Stomach (tissue), 9 donors: ENCODE data around the gene PTGFR. TPM values are rescaled to one million over a fixed set of nuclear protein-coding genes. Genes with fewer than 3 reads are reported as not detected.

Experiments used
- DNase-seq, 2 donors: peaks; one replicate each; pipeline versions ENCODE4 v3.0.0 to v3.0.0-alpha.2; 2013 to 2019
- H3K27ac ChIP-seq, 5 donors: fragments of 200-600 bp in 4 of 5; sonication (generic) in 4 of 5; one replicate each; pipeline ENCODE4 v1.5.1; 2013 to 2019; ENCODE audit warnings: mild to moderate bottlenecking in 1 of 5, moderate library complexity in 1 of 5
- H3K27me3 ChIP-seq, 3 donors: fragments of 200-600 bp; sonication (generic); one replicate each; pipeline ENCODE4 v1.5.1; 2017 to 2019; ENCODE audit warnings: mixed run types in 1 of 3
- H3K36me3 ChIP-seq, 4 donors: fragments of 200-600 bp; sonication (generic); 1 replicate in 3 of 4; 2 replicates in 1 of 4; pipeline ENCODE4 v1.5.1; 2016 to 2019
- H3K4me1 ChIP-seq, 4 donors: fragments of 200-600 bp; sonication (generic); one replicate each; pipeline ENCODE4 v1.5.1; 2016 to 2019
- H3K4me3 ChIP-seq, 4 donors: fragments of 200-600 bp; sonication (generic) in 3 of 4; one replicate each; pipeline ENCODE4 v1.5.1; 2016 to 2019; ENCODE audit warnings: mild to moderate bottlenecking in 1 of 4
- H3K9me3 ChIP-seq, 4 donors: fragments of 200-600 bp; sonication (generic); one replicate each; pipeline ENCODE4 v1.5.1; 2016 to 2019
- EP300 ChIP-seq: sonication (generic); formaldehyde crosslinking; IDR thresholded peaks from one replicate; pipeline ENCODE4 v1.6.1; 2017; ENCODE audit warnings: antibody characterized with exemption
- POLR2A ChIP-seq, 4 donors: fragments of 450-650 bp; IDR thresholded peaks; one replicate each; pipeline ENCODE4 v1.6.1; 2016; ENCODE audit warnings: antibody characterized with exemption in 4 of 4, control low read depth in 2 of 4, mild to moderate bottlenecking in 1 of 4, moderate library complexity in 1 of 4
- POLR2AphosphoS5 ChIP-seq, 3 donors: sonication (generic); formaldehyde crosslinking; IDR thresholded peaks; one replicate each; pipeline ENCODE4 v1.6.1; 2016; ENCODE audit warnings: antibody characterized with exemption in 3 of 3
- WGBS, 5 donors: extraction: QIAGEN DNeasy Blood & Tissue Kit in 3 of 5; methylation state at CpG; one replicate each; pipeline versions ENCODE4 v1.1.5 to v1.1.7; 2013 to 2018; 5-methylcytosine and 5-hydroxymethylcytosine counted together
- intact Hi-C: fragments of 100-400 bp; cut with DNase I; formaldehyde crosslinking; loops from one replicate; pipeline ENCODE4 v1.15.1; 2023; ENCODE audit warnings: low total_unique reads
- polyA plus RNA-seq, 3 donors: library from polyadenylated mRNA; stranded (reverse); fragments of 200-250 nt; gene quantifications; one replicate each; pipeline ENCODE4 v1.2.3, GENCODE V29; 2013
- total RNA-seq, 5 donors: library from RNA; depleted of rRNA; stranded (reverse); fragments of >200 nt; gene quantifications; one replicate each; pipeline versions ENCODE4 v1.1.0 to v1.2.3, GENCODE V29; 2014 to 2016
- TF ChIP-seq, protein P1 (sequence below), 7 experiments: fragments of 450-650 bp in 4 of 7; fragments of 200-600 bp in 3 of 7; sonication (generic) in 3 of 7; IDR thresholded peaks; one replicate each; pipeline ENCODE4 v1.5.1; 2016 to 2019; ENCODE audit warnings: antibody characterized with exemption in 7 of 7, control low read depth in 2 of 7, mild to moderate bottlenecking in 1 of 7
- donor health status: healthy with polysubstance abuse.
- donor health status: Bipolar disorder and iron deficiency.
- donor health status: healthy.

PTGFR gene
- total and polyA plus RNA-seq, 8 donors = under 0.01 to 3.3 (median 0.98) TPM

DNA sequence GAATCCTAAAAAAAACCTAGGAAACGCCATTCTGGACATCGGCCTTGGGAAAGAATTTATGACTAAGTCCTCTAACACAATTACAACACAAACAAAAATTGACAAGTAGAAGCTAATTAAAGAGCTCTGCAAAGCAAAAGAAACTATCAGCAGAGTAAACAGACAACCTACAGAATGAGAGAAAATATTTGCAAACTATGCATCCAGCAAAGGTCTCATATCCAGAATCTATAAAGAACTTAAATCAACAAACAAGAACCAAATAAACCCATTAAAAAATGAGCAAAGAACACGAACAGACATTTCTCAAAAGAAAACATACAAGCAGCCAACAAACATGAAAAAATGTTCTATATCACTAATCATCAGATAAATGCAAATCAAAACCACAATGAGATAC lies 58.6 kb downstream of the PTGFR start:
- peaks cover 0 to 26% (median 21%) of the 10 kb centered on the region in 4 donors for H3K9me3 ChIP-seq
- no peak for DNase-seq
- TF ChIP-seq POLR2AphosphoS5 (IDR thresholded peaks at IDR 0.05) (no peak), POLR2A (IDR thresholded peaks at IDR 0.05) (no peak), EP300 (no peak)
- TF ChIP-seq, protein P1, sequence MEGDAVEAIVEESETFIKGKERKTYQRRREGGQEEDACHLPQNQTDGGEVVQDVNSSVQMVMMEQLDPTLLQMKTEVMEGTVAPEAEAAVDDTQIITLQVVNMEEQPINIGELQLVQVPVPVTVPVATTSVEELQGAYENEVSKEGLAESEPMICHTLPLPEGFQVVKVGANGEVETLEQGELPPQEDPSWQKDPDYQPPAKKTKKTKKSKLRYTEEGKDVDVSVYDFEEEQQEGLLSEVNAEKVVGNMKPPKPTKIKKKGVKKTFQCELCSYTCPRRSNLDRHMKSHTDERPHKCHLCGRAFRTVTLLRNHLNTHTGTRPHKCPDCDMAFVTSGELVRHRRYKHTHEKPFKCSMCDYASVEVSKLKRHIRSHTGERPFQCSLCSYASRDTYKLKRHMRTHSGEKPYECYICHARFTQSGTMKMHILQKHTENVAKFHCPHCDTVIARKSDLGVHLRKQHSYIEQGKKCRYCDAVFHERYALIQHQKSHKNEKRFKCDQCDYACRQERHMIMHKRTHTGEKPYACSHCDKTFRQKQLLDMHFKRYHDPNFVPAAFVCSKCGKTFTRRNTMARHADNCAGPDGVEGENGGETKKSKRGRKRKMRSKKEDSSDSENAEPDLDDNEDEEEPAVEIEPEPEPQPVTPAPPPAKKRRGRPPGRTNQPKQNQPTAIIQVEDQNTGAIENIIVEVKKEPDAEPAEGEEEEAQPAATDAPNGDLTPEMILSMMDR (IDR thresholded peaks at IDR 0.05) = no peak
- H3K27me3 ChIP-seq = no peaks in the 10 kb centered on the region
- H3K27ac ChIP-seq = no peak overlapping the region
- intact Hi-C loops = no loop called here
- H3K4me1 ChIP-seq = no peaks in the 10 kb centered on the region
- H3K4me3 ChIP-seq = no peak overlapping the region
- no peaks in the 10 kb centered on the region for H3K36me3 ChIP-seq
- 53 to 64% (median 61%) methylated on average over 3 of the region's 3 CpGs for WGBS, 5 donors

DNA sequence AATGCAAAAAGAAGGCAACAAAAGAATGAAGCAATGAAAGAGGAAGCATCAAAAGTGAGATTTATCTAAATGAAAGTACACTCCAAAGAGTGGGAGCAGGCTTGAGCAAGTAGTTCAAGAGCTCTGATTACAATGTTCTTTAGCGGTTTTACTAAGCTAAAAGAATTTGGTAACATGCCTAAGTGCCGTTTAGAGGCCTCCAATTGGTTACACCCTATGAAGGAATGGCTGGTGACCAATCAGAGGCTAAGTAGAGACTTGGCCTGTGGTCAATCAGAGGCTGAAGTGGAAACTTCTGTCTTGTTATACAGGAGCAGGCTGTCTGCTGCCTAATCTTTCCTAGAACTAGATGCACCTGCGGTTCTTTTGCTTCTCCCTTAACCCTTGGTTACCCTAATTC lies 59.1 kb downstream of the PTGFR start:
- no peak overlapping the region for H3K27ac ChIP-seq
- TF ChIP-seq POLR2AphosphoS5 (IDR thresholded peaks at IDR 0.05) = no peak
- TF ChIP-seq, protein P1 (IDR thresholded peaks at IDR 0.05) = no peak
- H3K9me3 ChIP-seq = peaks cover 0 to 27% (median 22%) of the 10 kb centered on the region in 4 donors
- no peaks in the 10 kb centered on the region for H3K27me3 ChIP-seq
- 57 to 69% (median 69%) methylated on average over 3 of the region's 3 CpGs for WGBS, 5 donors
- no peak for DNase-seq
- no peaks in the 10 kb centered on the region for H3K4me1 ChIP-seq
- H3K4me3 ChIP-seq = no peak overlapping the region
- no peaks in the 10 kb centered on the region for H3K36me3 ChIP-seq
- intact Hi-C loops = no loop called here

DNA sequence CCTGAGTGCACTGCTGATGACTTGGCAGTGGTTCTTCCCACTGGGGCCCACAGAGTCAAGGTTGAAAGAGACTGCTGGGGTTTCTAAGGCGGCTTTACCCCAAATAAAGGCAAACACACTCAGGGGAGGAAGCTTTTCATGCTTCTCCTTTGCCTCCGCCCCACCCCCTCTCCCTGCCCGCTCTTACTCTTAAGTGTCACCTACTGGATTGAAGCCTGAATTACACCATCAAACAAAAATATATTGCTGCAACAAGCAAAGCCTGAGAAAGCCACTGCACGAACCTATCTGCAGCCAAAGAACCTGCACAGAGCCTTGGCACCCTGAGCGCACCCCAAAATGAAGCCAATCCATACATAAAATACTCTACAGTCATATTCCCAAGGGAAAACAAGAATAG lies 63.1 kb downstream of the PTGFR start:
- 60 to 75% (median 72%) methylated on average over 5 of the region's 5 CpGs for WGBS, 5 donors
- TF ChIP-seq POLR2AphosphoS5 (IDR thresholded peaks at IDR 0.05) (no peak), POLR2A (IDR thresholded peaks at IDR 0.05) (no peak), EP300 (no peak)
- TF ChIP-seq, protein P1 (IDR thresholded peaks at IDR 0.05) = no peak
- Histone ChIP-seq H3K4me1 (no peaks in the 10 kb centered on the region), H3K9me3 (peaks cover 0 to 32% (median 20%) of the 10 kb centered on the region in 4 donors), H3K27ac (no peak overlapping the region), H3K36me3 (no peaks in the 10 kb centered on the region), H3K4me3 (no peak overlapping the region), H3K27me3 (no peaks in the 10 kb centered on the region)
- no peak for DNase-seq
- intact Hi-C loops = no loop called here

DNA sequence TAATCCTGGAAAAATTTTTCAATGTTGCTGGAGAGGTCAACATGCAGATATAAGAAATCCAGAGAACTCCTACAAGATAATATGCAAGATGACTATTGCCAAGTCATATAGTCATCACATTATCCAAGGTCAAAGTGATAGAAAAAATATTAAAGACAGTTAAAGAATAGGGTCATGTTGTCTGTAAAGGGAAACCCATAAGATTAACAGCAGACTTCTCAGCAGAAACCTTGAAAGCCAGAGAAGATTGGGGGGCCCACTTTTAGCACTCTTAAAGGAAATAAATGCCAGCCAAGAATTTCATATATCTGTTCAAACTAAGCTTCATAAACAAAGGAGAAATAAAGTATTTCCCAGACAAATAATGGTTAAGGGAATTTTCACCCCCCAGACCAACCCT lies 64.1 kb downstream of the PTGFR start:
- intact Hi-C loops = no loop called here
- H3K4me3 ChIP-seq = no peak overlapping the region
- H3K27ac ChIP-seq = no peak overlapping the region
- H3K27me3 ChIP-seq = no peaks in the 10 kb centered on the region
- H3K4me1 ChIP-seq = no peaks in the 10 kb centered on the region
- H3K9me3 ChIP-seq = peaks cover 0 to 25% (median 13%) of the 10 kb centered on the region in 4 donors
- H3K36me3 ChIP-seq = no peaks in the 10 kb centered on the region
- DNase-seq = no peak
- no peak for TF ChIP-seq POLR2AphosphoS5 (IDR thresholded peaks at IDR 0.05)
- TF ChIP-seq, protein P1 (IDR thresholded peaks at IDR 0.05) = no peak
- no peak for TF ChIP-seq EP300
- TF ChIP-seq POLR2A (IDR thresholded peaks at IDR 0.05) = no peak
